GM18498 (cell line): ENCODE results near the gene FKTN.
"Not testable (repeated sequence)": the region's sequence is repeated elsewhere in the genome, so short reads cannot be mapped to it uniquely, and the experiment has no call there.

Experiments
- ATAC-seq: cut with Tn5 transposase; IDR thresholded peaks from one replicate; pipeline ENCODE4 v1.9.1; 2021; ENCODE audit warnings: mild to moderate bottlenecking, moderate library complexity; ENCODE audit not compliant: unreplicated experiment

Gene FKTN

DNA sequence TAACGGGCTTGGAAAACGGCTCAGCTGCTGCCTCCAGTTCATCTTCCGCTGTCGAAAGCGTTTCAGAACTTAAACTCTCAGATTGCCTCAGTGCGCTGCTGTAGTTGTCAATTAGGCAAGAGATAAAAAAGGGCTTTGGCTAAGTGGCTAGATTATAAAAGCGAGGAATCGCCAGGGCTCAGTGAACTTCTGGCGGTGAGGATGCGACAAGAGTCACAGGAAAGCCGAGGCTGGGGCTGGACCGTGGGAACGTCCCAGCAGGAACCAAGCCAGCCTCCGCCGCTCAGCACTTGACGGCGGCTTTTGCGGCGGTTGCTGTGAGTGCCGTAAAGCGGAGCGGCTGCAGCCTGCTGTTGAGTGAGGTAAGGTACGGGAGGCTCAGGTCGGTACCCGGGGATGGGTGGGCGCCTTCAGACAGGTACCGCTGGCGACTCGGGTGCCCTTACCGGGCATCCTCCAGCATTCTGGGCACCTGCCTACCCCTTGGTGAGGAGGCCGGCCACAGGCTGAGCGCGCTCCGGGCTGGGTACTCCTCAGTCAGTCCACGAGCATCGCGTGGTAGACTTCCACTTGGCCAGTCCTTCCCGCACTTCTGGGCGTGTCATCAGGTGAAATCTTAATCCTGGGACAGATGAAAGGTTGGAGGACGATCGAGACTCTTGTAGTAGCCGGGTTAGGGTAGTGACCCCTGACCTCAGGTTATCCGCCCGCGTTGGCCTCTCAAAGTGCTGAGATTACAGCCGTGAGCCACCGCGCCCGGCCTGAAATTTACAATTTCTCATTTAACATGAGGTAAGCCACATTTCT is at the start of gene FKTN:
FKTN (plus strand) TSS at position 328 of the 807 bp plus-strand sequence. CDS start 16,902 bp downstream, outside the sequence.
- ATAC-seq: peak; percentile 96

DNA sequence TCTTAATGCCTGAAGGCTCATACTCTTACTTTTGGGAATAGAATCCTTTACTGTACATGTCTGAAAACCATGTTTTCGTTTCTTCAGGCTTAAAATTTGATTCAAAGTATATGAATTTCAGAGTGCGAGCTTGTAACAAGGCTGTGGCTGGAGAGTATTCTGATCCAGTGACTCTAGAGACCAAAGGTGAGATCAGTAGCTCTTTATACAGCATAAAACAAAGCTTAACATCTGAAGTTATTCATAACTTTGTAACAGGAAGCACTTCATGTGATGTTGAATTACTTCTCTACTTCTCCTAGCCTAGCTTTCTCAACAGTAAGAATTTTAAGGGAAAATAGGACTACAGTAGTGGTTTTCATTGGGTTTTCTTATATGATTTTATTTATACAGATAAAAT is 49.4 kb upstream of the FKTN start:
- no peak for ATAC-seq

DNA sequence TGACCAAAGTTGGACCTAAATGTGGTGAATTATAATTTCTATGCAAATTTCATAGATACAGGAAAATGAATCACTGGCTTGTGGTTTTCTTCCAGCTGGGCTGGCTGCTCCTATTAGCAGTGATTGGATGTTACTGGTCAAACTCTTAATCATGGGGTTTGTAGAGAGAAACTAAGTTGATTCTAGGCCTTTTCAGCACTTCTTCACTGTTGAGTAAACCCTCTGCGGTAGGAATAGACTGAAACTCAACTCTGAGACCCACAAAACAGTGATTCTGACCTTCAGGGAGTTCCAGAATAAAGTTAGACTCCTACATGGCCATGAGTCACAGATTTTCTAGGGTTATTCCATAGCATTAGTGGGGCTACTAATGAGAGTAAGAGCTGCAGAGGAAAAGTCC is 47.9 kb upstream of the FKTN start:
- peak; percentile 88 for ATAC-seq

DNA sequence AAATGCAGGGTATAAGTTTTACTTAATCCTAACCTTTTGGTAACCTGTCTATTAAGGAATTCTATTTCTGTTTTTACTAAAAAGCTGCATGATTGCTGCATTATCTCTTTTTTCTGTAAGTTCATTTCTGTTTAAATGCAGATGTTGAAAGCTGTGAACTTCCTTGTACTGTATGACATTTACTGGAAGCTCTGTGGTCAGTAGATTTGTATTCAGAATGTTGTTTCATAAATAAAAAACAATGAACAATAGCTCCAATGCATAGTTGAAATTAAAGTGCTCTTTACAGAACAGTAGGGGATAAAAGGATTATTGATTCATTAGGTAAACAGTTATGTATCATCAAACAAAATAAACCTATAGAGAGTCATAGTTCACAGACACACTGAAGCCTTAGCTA is 46.5 kb upstream of the FKTN start:
- ATAC-seq: no peak

DNA sequence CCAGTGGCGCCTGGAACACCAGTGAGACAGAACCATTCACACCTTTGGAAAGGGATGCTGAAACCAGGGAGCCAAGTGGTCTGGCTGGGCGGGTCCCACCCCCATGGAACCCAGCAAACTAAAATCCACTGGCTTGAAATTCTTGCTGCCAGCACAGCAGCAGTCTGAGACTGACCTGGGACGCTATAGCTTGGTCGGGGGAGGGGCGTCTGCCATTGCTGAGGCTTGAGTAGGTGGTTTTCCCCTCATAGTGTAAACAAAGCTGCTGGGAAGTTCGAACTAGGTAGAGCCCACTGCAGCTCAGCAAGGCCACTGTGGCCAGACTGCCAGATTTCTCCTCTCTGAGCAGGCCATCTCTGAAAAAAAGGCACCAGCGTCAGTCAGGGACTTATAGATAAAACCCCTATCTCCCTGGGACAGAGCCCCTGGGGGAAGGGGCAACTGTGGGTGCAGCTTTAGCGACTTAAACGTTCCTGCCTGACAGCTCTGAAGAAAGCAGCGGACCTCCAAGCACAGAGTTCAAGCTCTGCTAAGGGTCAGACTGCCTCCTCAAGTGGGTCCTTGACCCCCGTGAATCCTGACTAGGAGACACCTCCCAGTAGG is 42.0 kb upstream of the FKTN start:
- no peak for ATAC-seq

DNA sequence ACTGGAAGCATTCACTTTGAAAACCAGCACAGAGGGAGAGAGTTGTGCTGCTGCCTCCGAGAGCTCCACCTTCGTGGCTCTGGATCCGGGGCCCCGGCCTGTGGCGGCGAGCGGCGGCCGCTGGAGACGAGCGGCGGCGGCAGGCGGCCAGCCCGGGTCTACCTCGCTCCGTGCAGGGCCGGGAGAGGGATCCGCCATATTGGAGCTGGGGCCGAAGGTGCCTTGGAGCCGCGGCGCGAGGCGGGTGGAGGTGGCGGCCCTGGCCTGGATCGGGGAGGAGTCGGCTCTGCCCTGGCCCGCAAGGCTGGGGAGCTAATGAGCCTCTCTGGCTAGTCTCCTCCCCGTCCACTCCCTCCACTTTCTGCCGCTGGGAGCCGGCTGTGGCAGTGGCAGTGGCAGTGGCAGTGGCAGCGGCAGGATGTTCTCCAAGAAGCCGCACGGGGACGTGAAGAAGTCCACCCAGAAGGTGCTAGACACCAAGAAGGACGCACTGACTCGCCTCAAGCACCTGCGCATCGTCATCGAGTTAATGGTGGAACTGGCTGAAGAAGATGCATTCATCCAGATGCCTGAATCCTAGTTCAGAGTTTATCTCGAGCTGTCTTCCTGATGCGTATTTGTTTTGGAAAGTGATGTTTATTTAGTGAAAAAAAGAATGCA is 38.1 kb upstream of the FKTN start:
- ATAC-seq: peak; percentile 75

DNA sequence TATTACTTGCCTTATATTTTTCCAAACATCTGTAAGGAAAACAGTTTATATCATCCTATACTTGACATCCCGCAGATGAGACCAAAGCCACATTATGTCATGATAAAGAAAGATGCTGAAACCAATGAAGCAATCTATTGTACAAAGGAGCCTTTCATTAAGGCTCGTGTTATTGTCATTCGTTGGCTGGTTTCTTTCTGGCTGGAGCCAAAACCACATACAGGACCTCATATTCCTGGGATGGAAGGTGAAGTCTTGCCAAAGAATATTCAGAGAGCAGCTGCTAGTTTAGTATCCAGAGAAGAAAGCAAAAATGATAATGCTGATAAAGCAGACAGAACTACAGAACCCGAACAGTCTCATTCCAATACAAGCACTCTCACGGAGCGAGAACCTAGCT is 36.9 kb upstream of the FKTN start:
- not testable (repeated sequence) for ATAC-seq

DNA sequence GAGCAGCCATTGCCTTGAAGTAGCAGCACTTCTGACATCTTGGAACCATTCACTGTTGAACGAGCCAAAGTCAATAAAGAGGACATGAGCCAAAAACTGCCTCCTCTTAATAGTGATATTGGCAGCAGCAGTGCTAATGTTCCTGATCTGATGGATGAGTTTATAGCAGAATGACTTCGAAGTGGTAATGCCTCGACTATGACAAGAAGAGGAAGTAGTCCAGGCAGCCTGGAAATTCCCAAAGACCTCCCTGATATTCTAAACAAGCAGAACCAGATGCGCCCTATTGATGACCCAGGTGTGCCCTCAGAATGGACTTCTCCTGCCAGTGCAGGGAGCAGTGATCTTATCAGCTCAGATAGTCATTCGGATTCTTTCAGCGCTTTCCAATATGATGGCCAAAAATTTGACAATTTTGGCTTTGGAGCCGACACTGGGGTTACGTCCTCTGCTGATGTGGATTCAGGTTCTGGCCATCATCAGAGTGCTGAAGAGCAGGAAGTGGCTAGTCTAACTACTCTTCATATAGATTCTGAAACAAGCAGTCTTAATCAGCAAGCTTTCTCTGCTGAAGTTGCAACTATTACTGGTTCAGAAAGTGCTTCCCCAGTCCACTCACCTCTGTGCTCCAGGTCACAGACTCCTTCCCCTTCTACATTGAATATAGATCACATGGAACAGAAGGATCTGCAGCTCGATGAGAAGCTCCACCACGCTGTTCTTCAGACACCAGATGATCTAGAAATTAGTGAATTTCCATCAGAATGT is 35.1 kb upstream of the FKTN start:
- peak; percentile 86 for ATAC-seq

DNA sequence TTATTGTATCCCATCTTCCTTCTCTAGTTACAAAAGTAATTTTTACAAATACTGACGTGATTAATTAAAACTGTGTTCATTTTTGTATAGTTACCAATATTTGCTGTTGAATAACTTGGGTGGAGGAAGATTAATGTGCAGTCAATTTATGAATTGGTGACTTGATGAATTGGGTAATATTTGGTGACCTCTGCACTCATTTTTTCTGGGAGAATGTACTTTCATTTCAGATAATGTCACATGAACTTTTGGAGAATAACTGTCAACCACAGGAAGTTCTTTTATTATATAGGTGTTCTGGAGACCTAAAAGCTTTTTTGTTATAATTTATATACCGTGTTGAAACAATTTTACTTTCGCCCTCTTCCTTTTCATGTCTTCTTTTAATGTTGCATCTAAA is 26.4 kb upstream of the FKTN start:
- no peak for ATAC-seq

DNA sequence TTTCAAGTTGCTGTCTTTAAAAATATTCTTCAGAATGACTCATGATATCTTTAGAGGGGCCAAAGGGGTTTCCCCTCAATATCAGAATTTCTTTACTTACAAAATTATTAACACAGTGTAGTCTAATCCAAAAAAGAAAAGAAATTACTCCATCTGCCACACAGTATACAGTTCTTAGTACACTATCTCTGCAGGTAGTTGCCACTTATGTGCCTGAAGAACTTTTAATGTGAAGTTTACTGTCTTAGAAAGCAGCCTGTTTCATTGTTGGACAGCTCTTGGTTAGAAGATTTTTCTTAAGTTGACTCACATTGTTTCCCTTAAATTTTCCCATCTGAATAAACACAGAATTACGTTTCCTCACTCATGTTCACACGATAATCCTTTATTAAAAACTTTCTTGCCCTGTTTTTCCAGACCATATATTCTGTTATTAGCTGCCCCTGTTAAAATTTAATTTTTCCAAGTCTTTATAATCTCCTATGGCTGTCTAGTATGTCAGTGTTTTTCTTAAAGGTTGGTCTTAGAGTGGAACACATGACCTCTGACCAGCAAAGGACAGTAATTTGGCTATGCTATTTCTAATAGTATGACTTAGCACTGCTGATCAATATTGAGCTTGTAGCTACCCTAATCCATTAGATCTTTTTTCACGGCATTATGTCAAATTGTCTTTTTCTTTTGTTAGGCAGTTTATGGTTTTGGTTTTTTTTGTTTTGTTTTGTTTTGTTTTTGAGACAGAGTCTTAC is 21.8 kb upstream of the FKTN start:
- ATAC-seq: peak; percentile 57

DNA sequence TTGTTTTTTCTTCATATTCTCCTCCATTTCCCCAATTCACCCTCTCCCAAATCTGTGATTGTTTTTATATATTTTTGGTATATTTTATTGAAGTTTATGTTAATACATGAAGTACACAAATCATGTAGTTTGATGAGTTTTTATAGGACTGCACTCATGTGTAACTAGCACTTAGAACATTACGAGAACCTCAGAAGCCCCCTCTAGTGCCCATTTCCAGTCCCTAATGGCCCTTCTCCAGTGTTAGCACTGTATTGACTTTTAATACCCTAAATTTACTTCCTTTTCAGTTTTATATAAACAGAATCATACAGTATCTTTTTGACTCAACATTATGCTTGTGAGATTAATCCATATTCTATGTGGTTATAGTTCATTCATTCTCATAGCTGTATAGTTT is 18.5 kb upstream of the FKTN start:
- no peak for ATAC-seq

DNA sequence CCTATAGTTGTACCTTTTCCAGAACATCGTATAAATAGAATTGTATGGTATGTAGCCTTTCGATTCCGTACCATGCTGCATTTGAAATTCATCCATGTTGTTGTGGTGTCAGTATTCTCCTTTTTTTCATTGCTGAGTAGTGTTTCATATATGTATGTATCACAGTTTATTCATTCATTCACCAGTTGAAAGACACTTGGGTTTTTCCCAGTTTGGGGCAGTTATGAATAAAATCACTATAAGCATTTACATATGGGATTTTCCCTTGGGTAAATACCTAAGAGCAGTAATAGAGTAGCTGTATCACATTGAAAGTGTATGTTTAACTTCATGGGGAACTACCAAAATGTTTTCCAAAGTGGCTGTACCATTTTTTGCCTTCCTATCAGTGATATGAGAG is 16.1 kb upstream of the FKTN start:
- ATAC-seq: peak; percentile 90

DNA sequence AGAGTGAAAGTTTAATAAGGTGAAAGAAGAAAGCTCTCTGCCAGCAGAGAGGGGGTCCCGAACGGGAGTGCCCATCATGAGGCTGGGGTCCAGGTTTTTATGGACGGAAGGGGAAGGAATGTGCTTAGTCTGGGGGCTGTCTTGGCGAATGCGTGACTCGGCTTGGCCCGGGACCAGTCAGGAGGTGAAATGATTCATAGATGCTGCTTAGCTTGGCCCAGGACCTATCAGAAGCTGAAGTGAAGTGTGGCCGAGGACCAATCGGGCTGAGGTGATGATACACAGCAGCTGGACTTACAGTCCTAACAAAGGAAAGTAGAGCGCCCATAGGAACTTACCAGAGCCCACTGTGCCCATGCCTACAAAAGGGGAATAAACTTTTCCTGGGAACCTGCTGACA is 3.9 kb upstream of the FKTN start:
- no peak for ATAC-seq

DNA sequence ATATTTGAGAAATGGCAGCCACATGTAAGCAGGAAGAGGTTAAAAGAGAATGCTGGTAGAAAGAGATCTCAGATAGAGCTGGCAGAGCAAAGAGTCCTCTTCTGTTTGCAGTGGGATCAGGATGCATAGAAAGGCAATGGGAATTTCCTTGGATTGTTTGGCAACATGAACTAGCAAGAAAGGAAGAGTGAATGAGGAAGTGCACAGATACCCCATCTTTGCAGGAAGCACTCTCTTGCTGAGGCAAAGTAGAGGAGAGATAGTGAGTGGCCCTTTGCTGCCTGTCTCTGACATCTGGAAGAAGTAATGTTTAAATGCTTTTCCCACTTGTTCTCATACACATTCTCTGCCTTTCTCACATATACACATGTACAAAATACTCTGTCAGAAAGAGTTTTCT is 14.5 kb downstream of the FKTN start:
- ATAC-seq: no peak

DNA sequence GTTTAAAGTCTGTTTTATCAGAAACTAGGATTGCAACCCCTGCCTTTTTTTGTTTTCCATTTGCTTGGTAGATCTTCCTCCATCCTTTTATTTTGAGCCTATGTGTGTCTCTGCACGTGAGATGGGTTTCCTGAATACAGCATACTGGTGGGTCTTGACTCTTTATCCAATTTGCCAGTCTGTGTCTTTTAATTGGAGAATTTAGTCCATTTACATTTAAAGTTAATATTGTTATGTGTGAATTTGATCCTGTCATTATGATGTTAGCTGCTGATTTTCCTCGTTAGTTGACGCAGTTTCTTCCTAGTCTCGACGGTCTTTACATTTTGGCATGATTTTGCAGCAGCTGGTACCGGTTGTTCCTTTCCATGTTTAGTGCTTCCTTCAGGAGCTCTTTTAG is 22.0 kb downstream of the FKTN start:
- ATAC-seq: not testable (repeated sequence)

DNA sequence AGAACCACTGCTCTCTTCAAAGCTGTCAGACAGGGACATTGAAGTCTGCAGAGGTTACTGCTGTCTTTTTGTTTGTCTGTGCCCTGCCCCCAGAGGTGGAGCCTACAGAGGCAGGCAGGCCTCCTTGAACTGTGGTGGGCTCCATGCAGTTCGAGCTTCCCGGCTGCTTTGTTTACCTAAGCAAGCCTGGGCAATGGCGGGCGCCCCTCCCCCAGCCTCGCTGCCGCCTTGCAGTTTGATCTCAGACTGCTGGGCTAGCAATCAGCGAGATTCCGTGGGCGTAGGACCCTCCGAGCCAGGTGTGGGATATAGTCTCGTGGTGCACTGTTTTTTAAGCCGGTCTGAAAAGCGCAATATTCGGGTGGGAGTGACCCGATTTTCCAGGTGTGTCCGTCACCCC is 23.6 kb downstream of the FKTN start:
- ATAC-seq: not testable (repeated sequence)

DNA sequence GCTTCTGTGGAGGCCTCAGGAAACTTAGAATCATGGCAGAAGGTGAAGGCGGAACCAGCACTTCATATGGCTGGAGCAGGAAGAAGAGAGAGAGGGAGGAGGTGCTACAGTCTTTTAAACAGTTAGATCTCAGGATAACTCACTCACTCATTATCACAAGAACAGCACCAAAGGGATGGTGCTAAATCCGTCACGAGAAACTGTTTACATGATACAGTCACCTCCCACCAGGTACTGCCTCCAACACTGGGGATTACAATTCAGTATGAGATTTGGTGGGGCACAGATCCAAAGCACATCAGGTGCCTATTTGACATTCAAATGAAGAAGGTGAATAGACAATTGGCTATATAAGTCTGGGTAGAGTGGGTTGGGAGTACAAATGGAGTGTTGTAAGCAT is 35.2 kb downstream of the FKTN start:
- ATAC-seq: no peak

DNA sequence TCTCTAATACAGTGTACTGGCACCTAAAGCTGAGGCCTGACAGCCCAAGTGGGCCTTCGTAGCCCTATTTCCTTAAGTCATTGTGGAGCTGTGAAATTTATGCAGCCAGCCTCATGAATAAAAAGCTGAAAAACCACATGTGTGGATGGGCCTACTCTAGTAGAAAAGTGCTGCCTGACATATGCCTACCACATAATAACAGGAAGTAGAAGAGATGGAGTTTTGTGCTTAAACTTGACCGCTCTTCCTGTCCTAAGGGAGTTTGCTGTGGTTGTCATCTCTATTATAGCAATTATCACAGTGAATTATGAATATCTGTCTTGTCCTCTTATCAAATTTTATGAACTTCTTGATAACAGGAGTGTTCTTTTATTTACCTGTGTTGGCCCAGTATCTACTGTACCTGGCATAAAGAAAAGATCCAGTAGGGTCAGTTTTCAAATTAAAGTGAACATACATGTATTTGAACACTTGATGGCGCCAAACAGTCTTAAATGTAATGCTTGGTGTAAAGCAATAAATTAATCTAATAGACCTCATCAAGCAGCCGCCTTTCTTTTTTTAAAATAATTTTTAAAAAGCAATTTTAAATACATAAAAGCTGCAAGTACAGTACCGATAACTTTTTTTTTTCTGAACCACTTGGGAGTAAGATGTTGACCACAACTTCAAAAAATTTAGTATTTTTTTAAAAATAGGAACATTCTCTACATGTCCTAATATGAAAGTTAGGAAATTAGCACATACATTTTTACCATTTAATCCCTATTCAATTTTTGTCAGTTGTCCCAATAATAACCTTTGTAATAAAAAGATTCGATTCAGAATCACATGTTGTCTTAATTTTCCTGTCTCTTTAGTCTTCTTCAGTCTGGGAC is 51.0 kb downstream of the FKTN start:
- peak; percentile 83 for ATAC-seq

DNA sequence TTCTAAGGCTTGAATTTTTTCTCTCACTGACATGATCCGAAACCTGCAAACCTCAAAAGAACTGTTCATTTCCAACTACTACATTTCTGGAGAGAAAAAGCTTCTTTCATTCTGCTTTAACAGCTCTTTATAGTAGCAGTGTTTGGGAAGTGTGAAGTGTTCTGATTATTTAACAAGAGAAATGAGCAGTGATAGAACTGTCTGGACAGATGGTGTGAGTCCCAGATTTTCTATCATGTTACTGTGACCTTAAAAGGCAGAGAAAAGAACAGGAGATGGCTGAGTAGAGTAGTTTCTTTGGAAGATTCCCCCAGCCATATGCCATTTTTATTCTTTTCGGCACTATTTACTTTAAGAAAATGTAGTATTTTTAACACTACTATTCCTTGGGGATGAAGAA is 63.1 kb downstream of the FKTN start:
- no peak for ATAC-seq

DNA sequence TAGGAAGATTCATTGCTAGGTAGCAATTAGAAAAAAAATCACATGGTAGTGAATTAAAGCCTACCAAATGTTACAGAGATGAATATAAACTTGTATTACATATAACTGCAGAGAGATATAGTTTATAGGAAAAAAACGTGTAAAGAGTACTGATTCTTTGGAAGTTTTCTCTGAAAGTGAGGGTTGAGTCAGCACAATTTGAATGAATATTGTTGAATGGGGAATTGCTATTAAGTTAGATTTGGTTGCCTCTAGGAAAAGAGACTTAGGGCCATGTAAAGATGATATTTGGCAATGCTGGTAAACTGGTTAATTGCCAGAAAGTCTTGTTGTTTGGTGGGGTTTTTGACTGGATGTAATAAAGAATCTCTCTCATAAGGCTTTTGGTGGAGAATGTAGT is 67.2 kb downstream of the FKTN start:
- no peak for ATAC-seq
